GM23338 (cell line): ENCODE results near the gene RNF112.

Source experiments
- CREB1 ChIP-seq: fragments of 250-450 bp; sonication (Bioruptor Pico); IDR thresholded peaks from 2 replicates; pipeline ENCODE4 v1.5.0; 2020; ENCODE audit warnings: low read depth, mild to moderate bottlenecking, moderate library complexity
- EZH2 ChIP-seq: fragments of 200-600 bp; sonication (generic); IDR thresholded peaks from one replicate; pipeline ENCODE4 v1.8.0; 2017; ENCODE audit warnings: antibody characterized with exemption, mild to moderate bottlenecking, low read depth; ENCODE audit not compliant: unreplicated experiment
- EZH2phosphoT487 ChIP-seq: fragments of 200-600 bp; sonication (generic); IDR thresholded peaks from one replicate; pipeline ENCODE4 v1.8.1; 2018; ENCODE audit warnings: antibody characterized with exemption; ENCODE audit not compliant: unreplicated experiment
- JUNB ChIP-seq: IDR thresholded peaks from one replicate; pipeline ENCODE4 v1.6.1; 2016; ENCODE audit warnings: antibody characterized with exemption; ENCODE audit not compliant: unreplicated experiment
- NANOG ChIP-seq: IDR thresholded peaks from 2 replicates; pipeline ENCODE4 v1.6.1; 2016; ENCODE audit warnings: antibody characterized with exemption, borderline replicate concordance
- POLR2AphosphoS5 ChIP-seq: IDR thresholded peaks from 2 replicates; pipeline ENCODE4 v1.6.1; 2016; ENCODE audit warnings: antibody characterized with exemption, low read depth
- STAT1 ChIP-seq: IDR thresholded peaks from one replicate; pipeline ENCODE4 v1.6.1; 2016; ENCODE audit warnings: antibody characterized with exemption; ENCODE audit not compliant: unreplicated experiment
- ZNF114 ChIP-seq: fragments of 250-450 bp; sonication (Bioruptor Pico); IDR thresholded peaks from 2 replicates; pipeline ENCODE4 v1.5.0; 2020; ENCODE audit warnings: mild to moderate bottlenecking, moderate library complexity
- ZNF331 ChIP-seq: fragments of 250-450 bp; sonication (Bioruptor Pico); IDR thresholded peaks from 2 replicates; pipeline ENCODE4 v1.5.0; 2020; ENCODE audit warnings: low read depth, mild to moderate bottlenecking, moderate library complexity
- TF ChIP-seq, protein P1 (sequence below), 2 experiments: fragments of 200-600 bp in 1 of 2; sonication (generic) in 1 of 2; conservative IDR thresholded peaks; 2 replicates each; pipeline versions ENCODE4 v1.5.1 to v1.6.1; 2016 to 2017; ENCODE audit warnings: antibody characterized with exemption in 2 of 2, low read depth in 2 of 2, mild to moderate bottlenecking in 2 of 2, moderate library complexity in 1 of 2
- TF ChIP-seq, protein P2 (sequence below): IDR thresholded peaks from one replicate; pipeline ENCODE4 v1.6.1; 2018; ENCODE audit warnings: antibody characterized with exemption; ENCODE audit not compliant: unreplicated experiment
- TF ChIP-seq, protein P3 (sequence below): IDR thresholded peaks from 2 replicates; pipeline ENCODE4 v1.6.1; 2016; ENCODE audit warnings: antibody characterized with exemption
- TF ChIP-seq, protein P4 (sequence below): fragments of 250-450 bp; sonication (Bioruptor Pico); IDR thresholded peaks from 2 replicates; pipeline ENCODE4 v1.5.0; 2020; ENCODE audit warnings: mild to moderate bottlenecking, moderate library complexity

DNA sequence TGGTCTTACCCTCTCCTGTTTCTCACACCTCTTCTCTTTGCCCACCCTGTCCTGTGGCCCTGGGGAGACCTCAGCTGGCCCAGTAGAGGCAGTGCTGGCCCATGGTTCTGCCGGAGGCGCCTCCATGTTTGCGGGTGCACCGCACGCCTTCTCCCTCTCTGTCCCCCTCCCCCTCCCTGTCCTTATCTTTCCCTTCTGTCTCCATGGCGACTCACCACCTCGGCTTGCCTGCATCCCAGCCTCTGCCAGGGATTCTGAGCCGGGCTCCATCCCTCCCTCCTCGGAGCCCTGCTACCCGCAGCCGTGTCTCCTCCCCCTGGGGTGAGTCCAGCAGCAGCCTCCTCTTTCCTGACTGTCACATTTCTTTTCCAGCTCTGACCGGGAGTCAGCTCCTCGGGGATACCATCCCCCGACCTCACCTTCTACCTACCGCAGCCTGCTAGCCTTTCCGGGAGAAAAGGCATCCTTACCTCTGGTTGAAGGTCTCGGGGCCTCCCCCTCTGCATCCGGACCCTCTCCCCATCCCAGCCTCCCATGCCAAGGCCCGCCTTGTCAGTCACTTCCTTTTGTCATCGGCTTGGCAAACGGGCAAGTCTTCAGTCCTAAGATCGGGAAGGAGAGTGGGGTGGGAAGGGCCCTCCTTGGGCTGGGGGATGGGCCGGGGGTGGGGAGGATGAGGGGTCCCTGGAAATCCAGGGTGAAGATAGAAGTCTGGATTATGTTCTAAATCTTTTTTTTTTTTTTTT is at the start of gene RNF112:
- TF ChIP-seq, protein P1, sequence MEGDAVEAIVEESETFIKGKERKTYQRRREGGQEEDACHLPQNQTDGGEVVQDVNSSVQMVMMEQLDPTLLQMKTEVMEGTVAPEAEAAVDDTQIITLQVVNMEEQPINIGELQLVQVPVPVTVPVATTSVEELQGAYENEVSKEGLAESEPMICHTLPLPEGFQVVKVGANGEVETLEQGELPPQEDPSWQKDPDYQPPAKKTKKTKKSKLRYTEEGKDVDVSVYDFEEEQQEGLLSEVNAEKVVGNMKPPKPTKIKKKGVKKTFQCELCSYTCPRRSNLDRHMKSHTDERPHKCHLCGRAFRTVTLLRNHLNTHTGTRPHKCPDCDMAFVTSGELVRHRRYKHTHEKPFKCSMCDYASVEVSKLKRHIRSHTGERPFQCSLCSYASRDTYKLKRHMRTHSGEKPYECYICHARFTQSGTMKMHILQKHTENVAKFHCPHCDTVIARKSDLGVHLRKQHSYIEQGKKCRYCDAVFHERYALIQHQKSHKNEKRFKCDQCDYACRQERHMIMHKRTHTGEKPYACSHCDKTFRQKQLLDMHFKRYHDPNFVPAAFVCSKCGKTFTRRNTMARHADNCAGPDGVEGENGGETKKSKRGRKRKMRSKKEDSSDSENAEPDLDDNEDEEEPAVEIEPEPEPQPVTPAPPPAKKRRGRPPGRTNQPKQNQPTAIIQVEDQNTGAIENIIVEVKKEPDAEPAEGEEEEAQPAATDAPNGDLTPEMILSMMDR (conservative IDR thresholded peaks at IDR 0.05; ENCODE audit: low read depth in 2 of 2) = peak; percentile 10 to 49; a peak in 2 of 4 replicates
- TF ChIP-seq, protein P2, sequence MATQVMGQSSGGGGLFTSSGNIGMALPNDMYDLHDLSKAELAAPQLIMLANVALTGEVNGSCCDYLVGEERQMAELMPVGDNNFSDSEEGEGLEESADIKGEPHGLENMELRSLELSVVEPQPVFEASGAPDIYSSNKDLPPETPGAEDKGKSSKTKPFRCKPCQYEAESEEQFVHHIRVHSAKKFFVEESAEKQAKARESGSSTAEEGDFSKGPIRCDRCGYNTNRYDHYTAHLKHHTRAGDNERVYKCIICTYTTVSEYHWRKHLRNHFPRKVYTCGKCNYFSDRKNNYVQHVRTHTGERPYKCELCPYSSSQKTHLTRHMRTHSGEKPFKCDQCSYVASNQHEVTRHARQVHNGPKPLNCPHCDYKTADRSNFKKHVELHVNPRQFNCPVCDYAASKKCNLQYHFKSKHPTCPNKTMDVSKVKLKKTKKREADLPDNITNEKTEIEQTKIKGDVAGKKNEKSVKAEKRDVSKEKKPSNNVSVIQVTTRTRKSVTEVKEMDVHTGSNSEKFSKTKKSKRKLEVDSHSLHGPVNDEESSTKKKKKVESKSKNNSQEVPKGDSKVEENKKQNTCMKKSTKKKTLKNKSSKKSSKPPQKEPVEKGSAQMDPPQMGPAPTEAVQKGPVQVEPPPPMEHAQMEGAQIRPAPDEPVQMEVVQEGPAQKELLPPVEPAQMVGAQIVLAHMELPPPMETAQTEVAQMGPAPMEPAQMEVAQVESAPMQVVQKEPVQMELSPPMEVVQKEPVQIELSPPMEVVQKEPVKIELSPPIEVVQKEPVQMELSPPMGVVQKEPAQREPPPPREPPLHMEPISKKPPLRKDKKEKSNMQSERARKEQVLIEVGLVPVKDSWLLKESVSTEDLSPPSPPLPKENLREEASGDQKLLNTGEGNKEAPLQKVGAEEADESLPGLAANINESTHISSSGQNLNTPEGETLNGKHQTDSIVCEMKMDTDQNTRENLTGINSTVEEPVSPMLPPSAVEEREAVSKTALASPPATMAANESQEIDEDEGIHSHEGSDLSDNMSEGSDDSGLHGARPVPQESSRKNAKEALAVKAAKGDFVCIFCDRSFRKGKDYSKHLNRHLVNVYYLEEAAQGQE = no peak
- no peak for TF ChIP-seq EZH2phosphoT487
- TF ChIP-seq EZH2 = no peak
- TF ChIP-seq CREB1 (CRISPR knock-in tag) = no peak
- no peak for TF ChIP-seq POLR2AphosphoS5
- TF ChIP-seq ZNF114 (CRISPR knock-in tag) = no peak
- no peak for TF ChIP-seq JUNB
- TF ChIP-seq, protein P3, sequence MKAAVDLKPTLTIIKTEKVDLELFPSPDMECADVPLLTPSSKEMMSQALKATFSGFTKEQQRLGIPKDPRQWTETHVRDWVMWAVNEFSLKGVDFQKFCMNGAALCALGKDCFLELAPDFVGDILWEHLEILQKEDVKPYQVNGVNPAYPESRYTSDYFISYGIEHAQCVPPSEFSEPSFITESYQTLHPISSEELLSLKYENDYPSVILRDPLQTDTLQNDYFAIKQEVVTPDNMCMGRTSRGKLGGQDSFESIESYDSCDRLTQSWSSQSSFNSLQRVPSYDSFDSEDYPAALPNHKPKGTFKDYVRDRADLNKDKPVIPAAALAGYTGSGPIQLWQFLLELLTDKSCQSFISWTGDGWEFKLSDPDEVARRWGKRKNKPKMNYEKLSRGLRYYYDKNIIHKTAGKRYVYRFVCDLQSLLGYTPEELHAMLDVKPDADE = no peak
- no peak for TF ChIP-seq ZNF331 (CRISPR knock-in tag)
- no peak for TF ChIP-seq STAT1
- no peak for TF ChIP-seq NANOG
- TF ChIP-seq, protein P4, sequence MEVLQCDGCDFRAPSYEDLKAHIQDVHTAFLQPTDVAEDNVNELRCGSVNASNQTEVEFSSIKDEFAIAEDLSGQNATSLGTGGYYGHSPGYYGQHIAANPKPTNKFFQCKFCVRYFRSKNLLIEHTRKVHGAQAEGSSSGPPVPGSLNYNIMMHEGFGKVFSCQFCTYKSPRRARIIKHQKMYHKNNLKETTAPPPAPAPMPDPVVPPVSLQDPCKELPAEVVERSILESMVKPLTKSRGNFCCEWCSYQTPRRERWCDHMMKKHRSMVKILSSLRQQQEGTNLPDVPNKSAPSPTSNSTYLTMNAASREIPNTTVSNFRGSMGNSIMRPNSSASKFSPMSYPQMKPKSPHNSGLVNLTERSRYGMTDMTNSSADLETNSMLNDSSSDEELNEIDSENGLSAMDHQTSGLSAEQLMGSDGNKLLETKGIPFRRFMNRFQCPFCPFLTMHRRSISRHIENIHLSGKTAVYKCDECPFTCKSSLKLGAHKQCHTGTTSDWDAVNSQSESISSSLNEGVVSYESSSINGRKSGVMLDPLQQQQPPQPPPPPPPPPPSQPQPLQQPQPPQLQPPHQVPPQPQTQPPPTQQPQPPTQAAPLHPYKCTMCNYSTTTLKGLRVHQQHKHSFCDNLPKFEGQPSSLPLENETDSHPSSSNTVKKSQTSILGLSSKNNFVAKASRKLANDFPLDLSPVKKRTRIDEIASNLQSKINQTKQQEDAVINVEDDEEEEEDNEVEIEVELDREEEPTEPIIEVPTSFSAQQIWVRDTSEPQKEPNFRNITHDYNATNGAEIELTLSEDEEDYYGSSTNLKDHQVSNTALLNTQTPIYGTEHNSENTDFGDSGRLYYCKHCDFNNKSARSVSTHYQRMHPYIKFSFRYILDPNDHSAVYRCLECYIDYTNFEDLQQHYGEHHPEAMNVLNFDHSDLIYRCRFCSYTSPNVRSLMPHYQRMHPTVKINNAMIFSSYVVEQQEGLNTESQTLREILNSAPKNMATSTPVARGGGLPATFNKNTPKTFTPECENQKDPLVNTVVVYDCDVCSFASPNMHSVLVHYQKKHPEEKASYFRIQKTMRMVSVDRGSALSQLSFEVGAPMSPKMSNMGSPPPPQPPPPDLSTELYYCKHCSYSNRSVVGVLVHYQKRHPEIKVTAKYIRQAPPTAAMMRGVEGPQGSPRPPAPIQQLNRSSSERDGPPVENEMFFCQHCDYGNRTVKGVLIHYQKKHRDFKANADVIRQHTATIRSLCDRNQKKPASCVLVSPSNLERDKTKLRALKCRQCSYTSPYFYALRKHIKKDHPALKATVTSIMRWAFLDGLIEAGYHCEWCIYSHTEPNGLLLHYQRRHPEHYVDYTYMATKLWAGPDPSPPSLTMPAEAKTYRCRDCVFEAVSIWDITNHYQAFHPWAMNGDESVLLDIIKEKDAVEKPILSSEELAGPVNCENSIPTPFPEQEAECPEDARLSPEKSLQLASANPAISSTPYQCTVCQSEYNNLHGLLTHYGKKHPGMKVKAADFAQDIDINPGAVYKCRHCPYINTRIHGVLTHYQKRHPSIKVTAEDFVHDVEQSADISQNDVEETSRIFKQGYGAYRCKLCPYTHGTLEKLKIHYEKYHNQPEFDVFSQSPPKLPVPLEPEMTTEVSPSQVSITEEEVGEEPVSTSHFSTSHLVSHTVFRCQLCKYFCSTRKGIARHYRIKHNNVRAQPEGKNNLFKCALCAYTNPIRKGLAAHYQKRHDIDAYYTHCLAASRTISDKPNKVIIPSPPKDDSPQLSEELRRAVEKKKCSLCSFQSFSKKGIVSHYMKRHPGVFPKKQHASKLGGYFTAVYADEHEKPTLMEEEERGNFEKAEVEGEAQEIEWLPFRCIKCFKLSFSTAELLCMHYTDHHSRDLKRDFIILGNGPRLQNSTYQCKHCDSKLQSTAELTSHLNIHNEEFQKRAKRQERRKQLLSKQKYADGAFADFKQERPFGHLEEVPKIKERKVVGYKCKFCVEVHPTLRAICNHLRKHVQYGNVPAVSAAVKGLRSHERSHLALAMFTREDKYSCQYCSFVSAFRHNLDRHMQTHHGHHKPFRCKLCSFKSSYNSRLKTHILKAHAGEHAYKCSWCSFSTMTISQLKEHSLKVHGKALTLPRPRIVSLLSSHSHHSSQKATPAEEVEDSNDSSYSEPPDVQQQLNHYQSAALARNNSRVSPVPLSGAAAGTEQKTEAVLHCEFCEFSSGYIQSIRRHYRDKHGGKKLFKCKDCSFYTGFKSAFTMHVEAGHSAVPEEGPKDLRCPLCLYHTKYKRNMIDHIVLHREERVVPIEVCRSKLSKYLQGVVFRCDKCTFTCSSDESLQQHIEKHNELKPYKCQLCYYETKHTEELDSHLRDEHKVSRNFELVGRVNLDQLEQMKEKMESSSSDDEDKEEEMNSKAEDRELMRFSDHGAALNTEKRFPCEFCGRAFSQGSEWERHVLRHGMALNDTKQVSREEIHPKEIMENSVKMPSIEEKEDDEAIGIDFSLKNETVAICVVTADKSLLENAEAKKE (CRISPR knock-in tag) = no peak
